ENCODE results near the gene HMGCS2.
"Not testable (repeated sequence)": the region's sequence is repeated elsewhere in the genome, so short reads cannot be mapped to it uniquely, and the experiment has no call there.

Gene HMGCS2

GRCh38 chr1:119725626-119726025, 43.1 kb downstream of the HMGCS2 start:
- no peak for DNase-seq

GRCh38 chr1:119724611-119725218, 44.0 kb downstream of the HMGCS2 start:
- no peak for DNase-seq

GRCh38 chr1:119721896-119722295, 46.8 kb downstream of the HMGCS2 start:
- no peak for DNase-seq

GRCh38 chr1:119720866-119721440, 47.8 kb downstream of the HMGCS2 start:
- DNase-seq = no peak

- DNase-seq = no peak
These were observed 49.7 kb downstream of the HMGCS2 start for GRCh38 chr1:119718972-119719371.

GRCh38 chr1:119718409-119718808, 50.3 kb downstream of the HMGCS2 start:
- no peak for DNase-seq

- no peak for DNase-seq
These were observed 53.2 kb downstream of the HMGCS2 start for GRCh38 chr1:119715542-119715941.

GRCh38 chr1:119714583-119714982, 54.1 kb downstream of the HMGCS2 start:
- no peak for DNase-seq

- peak; percentile 38 for DNase-seq
These were observed 54.8 kb downstream of the HMGCS2 start for GRCh38 chr1:119713749-119714456.

GRCh38 chr1:119713039-119713748, 55.5 kb downstream of the HMGCS2 start:
- peak; percentile 38 for DNase-seq

GRCh38 chr1:119712342-119713038, 56.2 kb downstream of the HMGCS2 start:
- DNase-seq = peak; percentile 73

- peak; percentile 88 for DNase-seq
These were observed 56.8 kb downstream of the HMGCS2 start, which contains the start of gene PHGDH for GRCh38 chr1:119711804-119712341. Gene PHGDH (plus strand): TSS chr1:119711934. CDS start chr1:119712023, 89 bp downstream.

- not testable (repeated sequence) for DNase-seq
These were observed 57.3 kb downstream of the HMGCS2 start for GRCh38 chr1:119711356-119711803.

GRCh38 chr1:119706599-119706998, 62.1 kb downstream of the HMGCS2 start:
- DNase-seq = not testable (repeated sequence)

GRCh38 chr1:119703666-119704450, 64.8 kb downstream of the HMGCS2 start:
- DNase-seq = no peak

- DNase-seq = no peak
These were observed 66.3 kb downstream of the HMGCS2 start for GRCh38 chr1:119702384-119702783.

- no peak for DNase-seq
These were observed 67.0 kb downstream of the HMGCS2 start for GRCh38 chr1:119701659-119702058.

GRCh38 chr1:119700326-119700725, 68.4 kb downstream of the HMGCS2 start:
- DNase-seq = no peak
